GM18870 (cell line): ENCODE results near the gene CR1.
"Not testable (repeated sequence)": the region's sequence is repeated elsewhere in the genome, so short reads cannot be mapped to it uniquely, and the experiment has no call there.

Source experiments
- ATAC-seq: cut with Tn5 transposase; IDR thresholded peaks from one replicate; pipeline ENCODE4 v1.9.1; 2021; ENCODE audit warnings: moderate library complexity; ENCODE audit not compliant: unreplicated experiment

The CR1 gene

GRCh38 chr1:207579436-207579799 lies 83.5 kb downstream of the CR1 start:
- peak; percentile 70 for ATAC-seq

GRCh38 chr1:207581496-207582153 lies 85.7 kb downstream of the CR1 start:
- no peak for ATAC-seq

GRCh38 chr1:207589506-207589905 lies 93.5 kb downstream of the CR1 start:
- not testable (repeated sequence) for ATAC-seq

- not testable (repeated sequence) for ATAC-seq
Measured at GRCh38 chr1:207591205-207591604, 95.2 kb downstream of the CR1 start.

- ATAC-seq = not testable (repeated sequence)
Measured at GRCh38 chr1:207594095-207594494, 98.1 kb downstream of the CR1 start.

- no peak for ATAC-seq
Measured at GRCh38 chr1:207603777-207604176, 107.8 kb downstream of the CR1 start.

- no peak for ATAC-seq
Measured at GRCh38 chr1:207605444-207606361, 109.7 kb downstream of the CR1 start.

- ATAC-seq = no peak
Measured at GRCh38 chr1:207606362-207606755, 110.4 kb downstream of the CR1 start.

GRCh38 chr1:207612762-207613161 lies 116.8 kb downstream of the CR1 start:
- ATAC-seq = no peak

GRCh38 chr1:207619871-207620542 lies 124.0 kb downstream of the CR1 start:
- peak; percentile 81 for ATAC-seq

GRCh38 chr1:207620543-207620893 lies 124.6 kb downstream of the CR1 start:
- no peak for ATAC-seq

- not testable (repeated sequence) for ATAC-seq
Measured at GRCh38 chr1:207625504-207626071, 129.6 kb downstream of the CR1 start.

GRCh38 chr1:207626972-207627337 lies 131.0 kb downstream of the CR1 start:
- no peak for ATAC-seq

GRCh38 chr1:207627496-207627895 lies 131.5 kb downstream of the CR1 start:
- ATAC-seq = no peak

- no peak for ATAC-seq
Measured at GRCh38 chr1:207628776-207629175, 132.8 kb downstream of the CR1 start.

- no peak for ATAC-seq
Measured at GRCh38 chr1:207631137-207631536, 135.2 kb downstream of the CR1 start.

GRCh38 chr1:207633226-207633625 lies 137.3 kb downstream of the CR1 start:
- no peak for ATAC-seq

GRCh38 chr1:207633699-207634289 lies 137.8 kb downstream of the CR1 start:
- ATAC-seq = not testable (repeated sequence)

GRCh38 chr1:207634293-207634692 lies 138.3 kb downstream of the CR1 start:
- not testable (repeated sequence) for ATAC-seq

- not testable (repeated sequence) for ATAC-seq
Measured at GRCh38 chr1:207635569-207636186, 139.7 kb downstream of the CR1 start.
